HG03432 (cell line): ENCODE data around the gene FHAD1.

Source experiments
- ATAC-seq: cut with Tn5 transposase; IDR thresholded peaks from one replicate; pipeline ENCODE4 v1.9.1; 2021; ENCODE audit warnings: mild to moderate bottlenecking, moderate library complexity; ENCODE audit not compliant: unreplicated experiment

Gene FHAD1

GRCh38 chr1:15246960-15247614, at the start of gene FHAD1:
TSS of gene FHAD1 (plus strand) at chr1:15247223. CDS start at chr1:15251785, 4,562 bp downstream.
- peak; percentile 60 for ATAC-seq

DNA sequence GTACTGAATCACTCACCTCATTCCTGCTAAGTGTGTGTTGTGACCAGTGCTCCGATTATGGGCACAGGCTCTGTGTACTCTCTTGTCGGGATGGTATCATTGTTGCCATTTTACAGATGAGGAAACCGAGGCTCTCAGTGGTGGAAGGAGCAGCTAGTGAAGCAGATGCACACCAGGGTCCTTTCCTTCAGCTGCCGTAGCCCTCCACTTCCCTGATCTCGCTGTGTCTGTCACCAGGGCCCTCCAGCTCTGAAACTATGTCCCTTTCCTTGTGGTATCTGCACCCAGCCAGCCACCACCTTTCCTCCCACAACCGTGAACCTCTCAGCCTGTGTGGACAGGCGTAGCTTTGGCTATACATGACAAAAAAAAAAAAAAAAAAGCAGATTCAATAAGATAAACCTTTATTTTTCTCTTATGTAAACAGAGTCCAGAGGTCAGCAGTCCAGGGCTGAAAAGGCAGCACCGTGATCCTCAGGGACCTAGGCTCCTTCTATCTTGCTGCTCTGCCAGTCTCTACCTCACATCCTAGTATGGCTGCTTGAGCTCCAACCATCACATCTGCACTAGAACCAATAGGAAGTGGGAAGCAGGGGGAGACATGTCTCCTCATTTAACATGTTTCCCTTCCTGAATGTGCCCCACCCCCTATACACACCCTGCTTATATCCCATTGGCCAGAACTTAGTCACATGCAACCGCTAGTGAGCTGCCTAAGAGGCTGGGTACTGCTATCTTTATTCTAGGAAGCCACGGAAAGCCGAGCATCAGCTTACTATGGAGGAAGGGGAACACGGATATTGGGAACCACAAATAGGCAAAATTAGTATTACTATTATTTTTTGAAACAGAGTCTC, 49.2 kb upstream of the FHAD1 start:
- no peak for ATAC-seq

DNA sequence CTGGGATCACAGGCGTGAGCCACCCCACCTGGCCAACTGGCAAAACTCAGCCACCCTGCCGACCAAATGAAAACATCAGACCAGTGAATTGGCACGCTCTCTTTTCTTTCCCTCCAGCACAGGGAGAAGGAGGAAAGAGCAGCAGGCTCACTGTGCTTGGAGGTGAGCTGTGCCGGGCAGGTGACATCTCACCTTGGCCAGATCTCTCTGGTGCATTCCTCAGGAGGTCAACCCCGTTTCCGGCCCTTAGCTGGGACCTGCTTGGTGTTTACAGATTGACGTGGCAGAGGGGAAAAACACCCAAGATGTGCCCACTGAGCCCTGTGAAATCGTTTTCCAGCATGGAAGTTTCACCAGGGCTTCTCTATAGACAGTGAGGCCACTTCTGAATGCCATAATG, 48.3 kb upstream of the FHAD1 start:
- ATAC-seq, result no peak

GRCh38 chr1:15201221-15201620, 45.8 kb upstream of the FHAD1 start:
- no peak for ATAC-seq

DNA sequence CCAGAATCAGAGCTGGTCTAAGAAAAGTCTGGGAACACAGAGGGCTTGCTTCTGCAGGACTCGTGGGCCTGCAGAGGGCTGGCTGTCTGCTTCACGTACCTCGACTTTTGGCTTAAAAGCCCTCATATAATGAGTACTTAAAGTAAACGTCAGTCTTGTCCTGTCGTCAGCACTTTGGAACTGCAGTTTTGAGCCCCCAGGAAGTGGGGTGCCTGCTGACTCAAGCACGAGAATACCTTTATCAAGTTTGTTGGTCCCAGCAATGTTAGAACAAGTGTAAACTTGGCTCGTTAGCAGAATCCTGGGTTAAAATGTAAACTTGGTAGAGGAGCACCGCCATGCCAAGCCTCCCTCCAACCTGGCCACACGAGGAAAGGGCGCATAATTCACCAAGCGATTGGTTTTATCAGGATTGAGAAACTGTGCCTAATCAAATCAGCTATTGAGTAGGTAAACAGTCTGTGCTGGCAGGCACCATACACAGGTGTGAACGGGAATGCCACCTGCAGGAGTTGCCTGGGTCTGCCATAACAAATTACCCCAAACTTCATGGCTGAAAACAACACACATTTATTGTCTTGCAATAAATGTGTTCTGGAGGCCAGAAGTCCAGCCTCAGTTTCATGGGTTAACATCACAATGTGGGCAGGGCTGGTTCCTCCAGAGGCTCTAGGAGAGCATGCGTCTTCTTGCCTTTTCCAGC, 45.0 kb upstream of the FHAD1 start:
- no peak for ATAC-seq

DNA sequence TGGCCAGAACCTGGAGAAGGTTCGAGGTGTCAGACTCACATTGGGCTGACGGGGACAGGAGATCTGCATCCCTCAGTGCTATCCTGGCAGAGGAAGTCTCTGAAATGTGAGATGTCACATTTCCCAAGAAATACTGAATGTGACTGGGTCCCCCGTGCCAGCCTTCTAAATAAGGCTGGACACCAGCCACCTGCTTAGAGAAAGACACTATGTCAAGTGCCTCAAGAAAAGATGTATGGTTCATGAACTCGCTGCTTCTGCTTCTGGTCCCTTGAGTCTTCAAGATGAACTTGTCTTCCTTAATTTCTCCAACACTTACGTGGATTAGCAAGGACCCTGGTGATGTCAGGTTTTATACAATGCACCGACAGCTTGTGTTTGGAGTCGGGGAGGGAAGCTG, 42.1 kb upstream of the FHAD1 start:
- ATAC-seq, result no peak

GRCh38 chr1:15205586-15206346, 41.3 kb upstream of the FHAD1 start:
- ATAC-seq, result no peak

DNA sequence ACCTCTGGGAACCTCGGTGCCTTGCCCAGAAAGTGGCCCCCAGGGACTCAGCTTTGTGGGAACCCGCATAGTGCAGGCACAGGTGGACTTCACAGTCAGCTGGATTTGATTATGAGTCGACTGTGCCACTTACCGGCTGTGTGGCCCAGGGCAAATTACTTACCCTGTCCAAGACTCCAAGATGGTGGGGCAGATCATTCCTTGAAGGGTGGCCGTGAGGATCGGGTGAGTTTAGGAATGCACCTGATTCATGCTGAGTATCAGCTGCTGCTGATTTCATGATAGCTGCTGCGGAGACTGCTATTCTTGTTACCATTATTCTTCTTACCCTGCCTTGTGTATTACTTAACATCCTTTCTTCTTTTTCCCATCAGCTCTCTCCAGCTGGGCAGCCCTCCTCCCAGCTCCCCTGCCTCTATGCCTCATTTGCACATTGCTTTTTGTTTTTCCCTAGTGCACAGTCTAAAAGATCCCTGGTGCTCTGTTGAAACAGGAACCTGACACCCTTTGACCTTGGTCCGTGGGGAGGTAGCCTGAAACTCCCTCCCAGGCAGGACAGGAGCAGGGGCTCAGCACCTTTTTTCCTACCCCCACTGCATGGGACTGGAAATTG, 40.5 kb upstream of the FHAD1 start:
- ATAC-seq, result no peak

DNA sequence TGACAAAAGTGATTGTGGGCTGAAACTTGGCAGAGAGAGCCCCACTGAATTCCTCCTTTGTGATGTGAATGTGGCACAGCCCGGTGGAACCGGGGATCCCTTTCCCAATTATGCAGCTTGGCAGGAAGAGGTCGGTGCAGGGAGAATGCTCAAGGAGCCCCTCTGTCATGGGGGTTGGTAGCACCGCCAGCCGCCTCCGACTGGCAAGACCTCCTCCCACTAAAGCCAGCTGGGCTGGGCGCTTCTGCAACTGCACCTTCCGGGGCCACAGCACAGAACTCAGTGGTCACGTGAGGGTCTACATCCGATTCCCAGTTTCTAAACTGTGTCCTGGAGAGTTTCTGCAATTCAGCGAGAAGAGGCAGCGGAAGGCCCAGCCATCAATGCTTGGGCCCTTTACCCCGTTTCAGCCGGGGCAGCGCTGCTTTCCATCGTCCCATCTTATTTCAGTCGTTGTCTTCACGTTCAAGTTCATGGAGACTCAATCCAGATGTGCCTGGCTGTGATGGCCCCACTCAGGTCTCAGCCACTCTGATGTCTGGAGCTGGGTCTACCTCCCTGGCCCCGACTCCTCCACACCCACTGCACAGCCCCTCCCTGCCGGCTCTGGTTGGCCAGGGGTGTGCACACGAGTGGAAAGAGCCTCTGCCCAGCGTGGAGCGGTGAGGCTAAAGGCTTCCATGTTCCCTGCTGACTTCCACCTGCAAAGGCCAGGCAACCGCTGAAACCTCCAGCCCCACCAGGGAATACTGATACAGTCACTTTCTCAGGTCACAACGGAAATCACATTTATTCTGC, 39.8 kb upstream of the FHAD1 start:
- ATAC-seq, result no peak

- ATAC-seq, result no peak
These were observed 39.1 kb upstream of the FHAD1 start for GRCh38 chr1:15207829-15208429.

- ATAC-seq, result no peak
These were observed 36.2 kb upstream of the FHAD1 start for GRCh38 chr1:15210651-15211375.

- ATAC-seq, result no peak
These were observed 35.6 kb upstream of the FHAD1 start for GRCh38 chr1:15211424-15211823.

DNA sequence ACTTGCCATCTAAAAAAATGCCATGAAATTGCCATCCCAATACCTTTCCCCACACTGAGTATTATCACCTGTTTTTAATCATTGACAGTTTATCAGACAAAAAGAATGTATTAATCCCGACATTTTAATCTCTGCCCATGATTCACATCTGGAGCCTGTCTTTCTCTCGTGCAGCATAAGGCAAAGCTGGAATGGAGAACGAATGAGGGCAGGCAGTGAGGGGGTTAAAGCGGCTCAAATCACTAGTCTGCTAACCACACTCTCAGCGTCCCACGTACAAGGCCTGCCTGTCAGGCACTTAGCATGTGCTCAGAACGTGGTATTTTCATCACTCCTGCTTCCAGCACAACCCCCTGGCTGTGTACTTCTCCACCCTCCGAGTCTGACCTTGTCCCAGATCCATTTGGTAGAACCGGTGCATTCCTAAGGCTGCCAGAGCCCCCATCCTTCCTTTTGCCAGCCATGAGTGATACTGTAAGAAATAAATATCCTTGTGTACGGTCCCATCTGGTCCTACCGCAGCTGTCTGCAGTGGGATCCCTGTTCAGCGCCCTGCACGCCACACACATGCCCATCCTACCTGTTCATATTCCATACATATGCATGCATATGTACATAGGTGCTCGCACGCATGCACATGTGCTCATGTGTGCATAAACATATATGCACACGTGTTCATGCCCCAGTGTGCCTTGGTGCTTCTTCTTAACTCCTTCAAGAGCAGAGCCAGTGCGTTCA, 34.6 kb upstream of the FHAD1 start:
- ATAC-seq, result no peak

- no peak for ATAC-seq
These were observed 34.1 kb upstream of the FHAD1 start for GRCh38 chr1:15212954-15213291.

- ATAC-seq, result no peak
These were observed 33.6 kb upstream of the FHAD1 start for GRCh38 chr1:15213341-15213821.

- ATAC-seq, result no peak
These were observed 32.5 kb upstream of the FHAD1 start for GRCh38 chr1:15214527-15214926.

DNA sequence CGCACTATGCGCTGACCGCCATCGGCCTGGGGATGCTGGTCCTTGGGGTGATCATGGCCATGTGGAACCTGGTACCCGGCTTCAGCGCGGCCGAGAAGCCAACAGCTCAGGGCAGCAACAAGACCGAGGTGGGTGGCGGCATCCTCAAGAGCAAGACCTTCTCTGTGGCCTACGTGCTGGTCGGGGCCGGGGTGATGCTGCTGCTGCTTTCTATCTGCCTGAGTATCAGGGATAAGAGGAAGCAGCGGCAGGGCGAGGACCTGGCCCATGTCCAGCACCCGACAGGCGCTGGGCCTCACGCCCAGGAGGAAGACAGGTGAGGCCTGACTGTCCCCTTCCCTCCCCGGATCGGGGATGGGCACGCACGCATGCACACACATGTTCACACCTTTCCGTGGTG, 31.9 kb upstream of the FHAD1 start:
- no peak for ATAC-seq

- ATAC-seq, result no peak
These were observed 29.4 kb upstream of the FHAD1 start for GRCh38 chr1:15217654-15218053.
